Activated CD8-positive, alpha-beta memory T cell treated with anti-CD3 and anti-CD28 coated beads, Interleukin-2, amount 50 U/mL, for 4 hours (primary cell): Measurements from ENCODE around the gene PROM1.

Source experiments
- DNase-seq: peaks from one replicate; pipeline ENCODE4 v3.0.0-alpha.2; 2020

Gene PROM1

DNA sequence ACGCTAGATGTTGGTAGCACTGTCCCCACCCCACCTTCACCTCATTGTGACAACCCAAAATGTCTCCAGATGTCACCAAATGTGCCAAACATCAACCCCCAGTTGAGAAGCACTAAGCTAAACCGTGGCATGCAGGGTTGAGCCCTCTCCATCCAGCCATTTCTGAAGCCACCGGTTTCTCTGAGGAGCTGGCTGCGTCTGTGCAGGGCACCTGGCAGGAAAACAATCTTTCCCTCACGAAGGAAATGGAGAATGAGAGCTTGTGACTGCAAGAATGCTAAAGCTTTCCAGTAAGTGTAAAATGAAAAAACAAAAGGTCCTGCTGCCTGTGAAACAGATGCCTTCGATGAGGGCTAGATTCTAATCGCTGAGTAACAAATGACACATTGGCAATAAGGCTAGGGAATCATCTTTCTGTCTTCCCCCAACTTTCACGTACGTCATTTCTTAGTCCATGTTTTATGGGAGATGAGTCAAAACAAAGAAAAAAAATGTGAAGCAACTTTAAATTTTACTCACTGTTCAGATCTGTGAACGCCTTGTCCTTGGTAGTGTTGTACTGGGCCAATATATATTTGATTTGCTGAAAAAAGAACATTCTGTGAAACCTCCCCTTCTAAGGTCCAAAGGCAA is 59.9 kb downstream of the PROM1 start:
- DNase-seq, result no peak

GRCh38 chr4:16021804-16022560 is 61.8 kb downstream of the PROM1 start:
- no peak for DNase-seq

DNA sequence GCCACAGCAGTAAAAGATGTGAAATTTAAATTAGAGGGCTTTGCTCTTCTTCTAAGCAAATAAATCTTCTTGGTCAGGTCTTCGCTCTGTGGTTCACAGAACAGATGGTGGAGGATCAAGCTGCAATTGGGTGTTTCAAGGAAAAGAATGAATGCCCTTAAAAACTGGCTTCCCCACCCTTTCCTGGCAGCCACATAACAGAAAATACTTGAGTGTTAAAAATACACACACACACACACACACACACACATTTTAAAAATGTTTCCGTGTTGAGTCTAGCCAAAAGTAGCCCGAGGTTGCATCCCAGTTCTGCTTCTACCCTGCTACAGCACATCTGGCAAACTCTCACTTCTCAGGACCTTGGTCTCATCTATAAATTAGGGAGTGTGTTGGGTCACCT is 64.2 kb downstream of the PROM1 start:
- no peak for DNase-seq

DNA sequence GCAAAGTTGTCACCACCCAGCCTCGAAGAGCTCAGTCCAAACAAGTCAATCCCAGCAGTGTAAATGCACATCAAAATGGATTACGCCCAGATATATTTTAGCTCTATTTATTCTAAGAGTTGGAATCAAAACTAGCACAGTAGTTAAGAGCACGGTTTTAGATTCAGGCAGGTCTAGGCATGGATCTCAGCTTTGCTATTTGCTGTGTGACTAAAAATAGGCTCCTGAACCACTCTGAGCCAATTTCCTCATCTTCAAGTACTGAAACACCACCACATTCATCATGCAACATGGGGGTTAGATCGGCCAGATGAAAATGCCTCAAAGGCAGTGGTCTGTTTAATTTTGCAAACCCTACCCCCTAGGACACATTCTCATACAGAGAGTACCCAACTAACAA is 65.0 kb downstream of the PROM1 start:
- DNase-seq, result no peak

- DNase-seq, result no peak
Measured at GRCh38 chr4:16018061-16018676, 65.7 kb downstream of the PROM1 start.

DNA sequence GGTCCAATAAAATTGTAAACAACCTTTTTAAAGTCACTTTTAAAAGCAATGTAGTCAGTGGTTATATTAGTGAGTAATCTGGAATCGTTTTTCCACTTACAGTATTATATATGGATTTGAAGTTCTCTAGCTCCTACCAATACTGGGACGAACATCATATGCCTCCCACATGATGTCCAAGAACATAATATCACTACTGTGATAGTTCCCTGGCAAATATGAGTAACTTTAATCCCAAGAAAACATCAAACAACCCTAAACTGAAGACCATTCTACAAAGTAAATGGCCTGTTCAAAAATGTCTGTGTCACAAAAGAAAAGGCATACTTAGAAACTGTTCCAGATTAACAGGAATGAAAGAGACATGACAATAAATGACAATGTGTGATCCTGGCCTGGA is 67.3 kb downstream of the PROM1 start:
- no peak for DNase-seq

DNA sequence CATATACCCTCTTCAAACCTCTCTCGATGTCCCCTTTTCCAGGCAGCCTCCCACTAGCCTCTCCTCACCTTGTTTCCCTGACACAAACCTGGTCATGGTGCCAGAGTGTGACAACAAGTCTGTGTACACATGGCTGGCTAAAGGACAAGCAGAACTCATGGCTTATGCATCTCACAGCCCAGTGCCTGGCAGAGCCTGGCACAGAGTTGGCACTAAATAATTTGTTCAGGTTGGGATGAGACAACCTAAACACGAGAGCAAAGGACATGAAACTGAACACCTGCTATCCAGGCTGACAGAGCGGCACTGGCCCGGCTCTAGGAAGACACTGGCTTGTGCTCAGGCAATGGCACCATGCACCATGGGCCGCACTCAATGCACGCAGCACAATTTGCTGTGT is 72.7 kb downstream of the PROM1 start:
- DNase-seq, result no peak

DNA sequence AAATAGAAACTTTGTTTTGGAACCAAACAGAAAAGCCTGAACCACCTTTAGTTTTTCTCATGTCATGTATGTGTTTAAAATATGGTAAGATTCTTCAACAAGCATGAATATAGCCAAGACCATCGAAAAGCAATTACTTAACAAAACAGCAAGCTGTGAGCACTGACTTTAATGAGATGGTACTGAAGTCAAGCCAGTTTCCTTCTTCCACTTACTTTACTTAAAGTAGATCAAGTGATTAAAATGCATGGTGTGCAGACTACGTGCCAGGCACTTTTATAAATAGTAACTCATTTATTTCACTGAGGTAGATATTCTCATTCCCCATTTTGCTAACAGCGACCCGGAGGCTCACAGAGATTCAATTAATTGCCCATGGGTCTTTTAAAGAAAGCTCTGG is 74.7 kb downstream of the PROM1 start:
- DNase-seq, result no peak

DNA sequence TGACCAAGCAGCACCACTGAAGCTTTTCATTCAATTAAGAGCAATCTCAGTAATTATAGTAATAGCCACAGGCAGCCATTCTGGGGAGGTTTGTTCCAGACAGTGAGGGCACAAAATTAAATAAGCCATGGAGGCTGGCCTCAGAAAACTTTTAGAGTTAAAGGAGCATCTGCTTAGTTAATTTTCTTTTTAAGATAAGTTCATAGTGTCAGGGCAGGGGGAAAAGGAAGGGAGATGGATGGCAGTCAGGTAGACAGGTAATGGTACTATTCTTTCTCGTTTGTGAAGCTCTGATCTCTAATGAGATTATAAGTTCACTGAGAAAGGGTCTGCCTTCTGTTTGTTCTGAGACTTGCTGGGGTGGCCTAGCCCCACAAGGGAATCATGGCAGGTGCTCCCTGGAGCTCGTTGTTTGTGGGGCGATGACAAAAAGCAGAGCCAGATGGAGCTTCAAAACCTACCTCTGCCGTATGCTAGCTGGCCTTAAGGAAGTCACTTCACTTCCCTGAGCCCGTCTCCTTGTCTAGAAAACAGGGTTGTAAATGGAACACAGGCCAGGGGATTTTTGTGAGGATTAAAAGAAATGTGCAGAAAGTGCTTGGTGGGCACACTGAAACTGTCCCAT is 76.2 kb downstream of the PROM1 start:
- DNase-seq, result no peak

DNA sequence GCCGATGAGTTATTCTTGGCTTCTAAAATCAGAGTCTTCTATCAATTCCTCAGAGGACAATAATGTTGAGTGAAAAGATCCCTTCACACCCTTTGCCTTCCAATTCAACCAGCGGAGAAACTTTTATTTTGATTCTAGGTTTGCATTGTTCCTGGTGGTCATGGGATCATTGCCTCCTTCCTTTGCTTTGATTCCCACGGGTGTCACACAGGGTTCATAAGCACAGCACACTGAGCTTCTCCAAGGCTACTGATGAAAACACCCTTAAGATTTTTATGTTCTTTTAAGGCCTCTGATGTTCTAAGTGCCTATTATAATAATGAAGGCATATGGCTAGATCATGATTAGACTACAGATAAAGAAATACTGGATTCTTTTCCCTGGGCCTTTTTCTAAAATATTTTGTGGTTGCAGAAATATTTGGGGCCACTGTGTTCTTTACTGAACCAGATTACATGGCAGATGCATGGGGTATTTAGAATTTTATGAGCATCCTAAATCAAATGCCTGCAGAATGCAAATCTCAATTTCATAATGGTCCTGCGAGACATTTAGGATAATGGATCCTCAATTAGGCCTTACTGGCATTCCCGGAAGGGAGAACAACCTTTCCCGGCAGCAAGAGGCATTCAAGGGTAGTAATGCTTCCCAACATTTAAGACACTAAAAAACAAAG is 76.9 kb downstream of the PROM1 start:
- DNase-seq, result no peak

GRCh38 chr4:16005676-16006075 is 78.1 kb downstream of the PROM1 start:
- DNase-seq, result no peak

DNA sequence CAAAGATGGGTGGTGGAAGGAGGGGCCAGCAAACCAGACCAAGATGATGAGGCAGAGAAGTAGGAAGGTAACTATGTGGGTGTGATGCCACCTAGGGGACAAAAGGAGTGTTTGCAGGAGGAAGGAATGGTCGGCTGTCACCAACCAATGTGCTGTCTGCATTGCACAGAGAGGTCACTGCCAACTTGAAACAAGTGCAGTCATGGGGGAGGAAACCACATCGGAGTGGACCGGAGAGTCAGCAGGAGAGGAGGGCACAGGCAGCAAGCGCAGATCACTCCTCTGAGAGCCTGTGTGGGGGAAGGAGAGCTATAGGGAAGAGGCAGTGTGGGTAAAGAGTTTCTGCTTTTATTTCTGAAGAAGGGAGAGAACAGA is 82.4 kb downstream of the PROM1 start:
- peak; percentile 28 for DNase-seq

DNA sequence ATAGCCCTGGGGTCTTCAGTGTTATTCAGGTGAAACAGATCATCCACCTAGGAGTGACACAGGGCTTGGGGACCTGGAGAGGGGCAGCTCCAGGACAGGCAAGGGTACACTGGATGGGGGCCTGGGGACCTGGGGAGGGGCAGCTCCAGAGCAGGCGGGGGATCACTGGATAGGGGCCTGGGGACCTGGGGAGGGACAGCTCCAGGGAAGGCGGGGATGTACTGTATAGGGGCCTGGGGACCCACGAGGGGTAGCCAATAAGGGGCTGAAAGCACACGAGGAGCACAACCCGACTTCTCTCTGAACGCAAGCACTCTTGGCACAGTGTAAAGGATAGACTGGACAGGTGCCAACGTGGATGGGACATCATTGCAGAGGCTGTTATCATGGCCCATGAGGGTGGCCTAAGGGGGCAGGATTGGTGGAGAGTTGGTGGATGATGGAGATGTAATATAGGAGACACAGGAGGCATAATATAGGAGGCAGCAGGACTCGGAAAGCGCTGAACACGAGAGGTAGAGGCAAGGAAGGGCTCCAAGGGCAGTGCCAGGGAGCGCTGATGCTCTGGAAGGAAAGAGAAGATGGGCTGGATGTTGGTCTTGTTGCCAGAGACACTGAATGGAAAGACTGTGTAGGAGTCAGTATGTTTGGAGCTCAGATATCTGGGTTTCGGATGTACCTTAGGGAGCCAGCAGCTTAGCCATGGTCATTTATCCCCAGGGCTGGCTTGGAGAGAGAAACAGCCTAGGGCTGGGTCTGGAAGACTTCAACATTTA is 82.9 kb downstream of the PROM1 start:
- no peak for DNase-seq

GRCh38 chr4:15996773-15997172 is 87.0 kb downstream of the PROM1 start:
- no peak for DNase-seq

GRCh38 chr4:15995826-15996225 is 88.0 kb downstream of the PROM1 start:
- DNase-seq, result no peak

- DNase-seq, result no peak
Measured at GRCh38 chr4:15992167-15992485, 91.7 kb downstream of the PROM1 start.

GRCh38 chr4:15990570-15991285 is 93.1 kb downstream of the PROM1 start:
- no peak for DNase-seq

DNA sequence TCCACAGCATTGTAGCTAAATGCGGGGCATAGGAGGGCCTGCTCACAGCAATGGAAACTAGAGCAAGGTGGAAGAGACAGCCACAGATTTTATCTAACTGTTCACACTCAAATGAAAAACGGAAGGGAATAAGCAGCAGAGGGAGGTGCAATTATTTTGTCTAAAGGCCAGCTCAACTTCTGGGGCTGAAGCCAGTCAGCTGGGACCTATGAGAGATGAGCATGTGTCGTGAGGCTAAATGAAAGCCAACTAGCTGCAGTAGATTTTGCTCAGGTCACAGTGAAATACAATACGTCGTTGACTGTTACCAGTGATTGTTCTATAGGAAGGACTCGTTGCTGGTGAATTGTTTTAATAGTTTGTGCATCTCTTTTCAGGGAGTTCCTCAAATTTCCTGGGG is 94.4 kb downstream of the PROM1 start:
- DNase-seq, result no peak

GRCh38 chr4:15988222-15988621 is 95.6 kb downstream of the PROM1 start:
- no peak for DNase-seq

- DNase-seq, result no peak
Measured at GRCh38 chr4:15986907-15987306, 96.9 kb downstream of the PROM1 start.

GRCh38 chr4:15983610-15984009 is 100.2 kb downstream of the PROM1 start:
- no peak for DNase-seq
